Mesendoderm (in vitro differentiated cells): ENCODE measurements around the gene ABCB11.

Experiments
- DNase-seq: peaks from one replicate; pipeline ENCODE4 v3.0.0; 2013
- H2AK5ac ChIP-seq: 2 replicates; pipeline ENCODE4 v1.6.1; 2013; ENCODE audit warnings: low read length, inconsistent platforms
- H2BK120ac ChIP-seq: 2 replicates; pipeline ENCODE4 v1.6.1; 2013; ENCODE audit warnings: low read depth, mild to moderate bottlenecking, low read length, moderate library complexity, mixed read lengths
- H2BK15ac ChIP-seq: replicated peaks from 2 replicates; pipeline ENCODE4 v1.6.1; 2013; ENCODE audit warnings: low read depth, mild to moderate bottlenecking, moderate library complexity
- H2BK5ac ChIP-seq: 2 replicates; pipeline ENCODE4 v1.6.1; 2013; ENCODE audit warnings: low read length, inconsistent platforms
- H3K18ac ChIP-seq: 2 replicates; pipeline ENCODE4 v1.6.1; 2013; ENCODE audit warnings: mild to moderate bottlenecking, low read length, mixed read lengths
- H3K23ac ChIP-seq: one replicate; pipeline ENCODE4 v1.6.1; 2013; ENCODE audit warnings: low read length
- H3K27ac ChIP-seq: 2 replicates; pipeline ENCODE4 v1.5.1; 2013; ENCODE audit warnings: low read depth, mild to moderate bottlenecking, inconsistent platforms, low read length, moderate library complexity
- H3K27me3 ChIP-seq: 2 replicates; pipeline ENCODE4 v1.6.1; 2013; ENCODE audit warnings: low read length, control low read depth, mild to moderate bottlenecking, inconsistent platforms; ENCODE audit not compliant: insufficient read depth, poor library complexity
- H3K36me3 ChIP-seq: 2 replicates; pipeline ENCODE4 v1.6.1; 2013; ENCODE audit warnings: low read length, inconsistent platforms; ENCODE audit not compliant: control insufficient read depth, insufficient read depth
- H3K4ac ChIP-seq: one replicate; pipeline ENCODE4 v1.6.1; 2013; ENCODE audit warnings: low read depth, mild to moderate bottlenecking, low read length, moderate library complexity
- H3K4me1 ChIP-seq: 2 replicates; pipeline ENCODE4 v1.6.1; 2013; ENCODE audit warnings: low read depth, low read length, inconsistent platforms; ENCODE audit not compliant: control insufficient read depth
- H3K4me2 ChIP-seq: 2 replicates; pipeline ENCODE4 v1.6.1; 2013; ENCODE audit warnings: low read length
- H3K4me3 ChIP-seq: 2 replicates; pipeline ENCODE4 v1.5.1; 2013; ENCODE audit warnings: mild to moderate bottlenecking, low read length
- H3K56ac ChIP-seq: one replicate; pipeline ENCODE4 v1.6.1; 2013; ENCODE audit warnings: low read length
- H3K79me1 ChIP-seq: 2 replicates; pipeline ENCODE4 v1.6.1; 2013; ENCODE audit warnings: low read length, inconsistent platforms
- H3K79me2 ChIP-seq: 2 replicates; pipeline ENCODE4 v1.6.1; 2013; ENCODE audit warnings: mild to moderate bottlenecking, low read length; ENCODE audit not compliant: control insufficient read depth, insufficient read depth
- H3K9ac ChIP-seq: 2 replicates; pipeline ENCODE4 v1.6.1; 2013; ENCODE audit warnings: low read length, inconsistent platforms
- H4K5ac ChIP-seq: one replicate; pipeline ENCODE4 v1.6.1; 2013; ENCODE audit warnings: low read length
- H4K8ac ChIP-seq: one replicate; pipeline ENCODE4 v1.6.1; 2013; ENCODE audit warnings: low read depth, mild to moderate bottlenecking, control low read depth, low read length, moderate library complexity
- WGBS: extraction: QIAGEN DNeasy Blood & Tissue Kit; methylation state at CpG from one replicate; pipeline ENCODE4 v1.1.7; 2013; ENCODE audit warnings: low lambda C conversion rate, missing lambda C conversion rate; ENCODE audit not compliant: insufficient coverage; ENCODE audit errors: extremely low coverage; 5-methylcytosine and 5-hydroxymethylcytosine counted together

Gene ABCB11

DNA sequence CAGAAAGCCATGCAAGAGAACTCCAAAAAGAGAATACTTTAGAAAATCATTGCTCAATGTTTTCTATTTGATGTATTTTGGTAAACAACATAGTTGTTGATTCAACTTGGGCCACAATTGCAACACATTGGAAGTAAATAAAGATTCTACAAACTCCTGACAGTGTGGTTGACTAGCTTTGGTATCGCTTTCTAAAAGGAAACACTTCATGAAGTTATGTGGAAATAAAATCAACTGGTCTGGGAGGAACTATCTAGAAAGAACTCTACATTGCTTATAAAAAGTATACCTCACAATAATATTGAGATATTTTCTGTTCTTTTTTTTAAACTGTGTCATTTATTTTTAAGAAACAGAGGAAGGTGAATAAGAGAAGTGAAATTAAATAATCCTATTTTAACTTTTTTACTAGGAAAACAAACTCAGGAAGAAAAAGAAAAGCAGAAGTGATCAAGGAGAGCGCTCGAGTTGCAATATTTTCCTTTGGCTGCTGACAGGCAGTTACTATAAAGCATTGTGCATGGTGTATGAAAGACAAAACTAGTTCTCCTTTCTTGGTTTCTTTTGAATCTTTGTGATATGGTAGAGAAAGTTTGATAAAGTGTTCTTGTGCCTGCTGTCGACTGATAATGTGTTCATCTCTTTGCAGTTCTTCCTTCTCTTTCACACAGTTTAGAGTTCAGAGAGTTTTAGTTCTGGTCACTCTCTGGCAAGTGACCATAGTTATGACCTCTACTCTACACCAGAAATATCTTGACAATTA, 41.2 kb upstream of the ABCB11 start:
- DNase-seq, result no peak

DNA sequence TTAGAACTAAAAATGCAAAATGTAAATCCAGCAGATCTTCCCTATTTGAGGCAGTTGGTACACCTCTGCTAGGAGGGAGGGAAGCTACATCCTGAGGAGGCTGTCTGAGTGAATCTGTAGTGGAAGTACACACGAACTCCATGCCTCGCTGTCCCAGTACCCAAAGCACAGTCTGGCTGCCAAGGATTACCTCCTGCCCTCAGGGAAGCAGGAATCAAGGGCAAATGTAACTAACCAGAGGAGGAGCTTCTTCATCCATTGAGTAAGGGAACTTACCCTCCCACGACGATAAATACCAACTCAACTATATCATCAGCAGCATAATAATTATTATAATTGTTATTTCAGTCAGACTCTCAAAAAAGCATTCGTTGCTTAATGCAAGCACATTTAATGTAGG, 40.3 kb upstream of the ABCB11 start:
- H3K4me1 ChIP-seq, result no peaks in the 10 kb centered on the region
- no peaks in the 10 kb centered on the region for H3K79me2 ChIP-seq
- H3K56ac ChIP-seq, result no peak overlapping the region
- no peak overlapping the region for H2BK120ac ChIP-seq
- no peak overlapping the region for H4K8ac ChIP-seq
- no peak overlapping the region for H2AK5ac ChIP-seq
- no peak overlapping the region for H2BK5ac ChIP-seq
- no peak overlapping the region for H2BK15ac ChIP-seq
- no CpG with 5 or more reads among the region's 5 CpGs for WGBS
- no peak overlapping the region for H3K4me3 ChIP-seq
- no peaks in the 10 kb centered on the region for H3K79me1 ChIP-seq
- no peak for DNase-seq
- no peak overlapping the region for H3K9ac ChIP-seq
- H4K5ac ChIP-seq, result no peak overlapping the region
- no peaks in the 10 kb centered on the region for H3K36me3 ChIP-seq
- no peak overlapping the region for H3K18ac ChIP-seq
- no peak overlapping the region for H3K4me2 ChIP-seq
- no peak overlapping the region for H3K27ac ChIP-seq
- H3K4ac ChIP-seq, result no peak overlapping the region
- H3K27me3 ChIP-seq, result no peaks in the 10 kb centered on the region
- no peak overlapping the region for H3K23ac ChIP-seq

More for the DNA sequence above, 41.2 kb upstream of the ABCB11 start:
- H4K5ac ChIP-seq, result no peak overlapping the region
- H2AK5ac ChIP-seq, result no peak overlapping the region
- H3K27ac ChIP-seq, result no peak overlapping the region
- H3K79me1 ChIP-seq, result no peaks in the 10 kb centered on the region
- H3K36me3 ChIP-seq, result no peaks in the 10 kb centered on the region
- no CpG with 5 or more reads among the region's 4 CpGs for WGBS
- H2BK15ac ChIP-seq, result no peak overlapping the region
- H3K4me1 ChIP-seq, result no peaks in the 10 kb centered on the region
- H4K8ac ChIP-seq, result no peak overlapping the region
- H3K18ac ChIP-seq, result no peak overlapping the region
- no peaks in the 10 kb centered on the region for H3K79me2 ChIP-seq
- no peak overlapping the region for H2BK5ac ChIP-seq
- H3K4me3 ChIP-seq, result no peak overlapping the region
- no peak overlapping the region for H2BK120ac ChIP-seq
- no peak overlapping the region for H3K9ac ChIP-seq
- no peak overlapping the region for H3K56ac ChIP-seq
- H3K4me2 ChIP-seq, result no peak overlapping the region
- H3K4ac ChIP-seq, result no peak overlapping the region
- no peak overlapping the region for H3K23ac ChIP-seq
- H3K27me3 ChIP-seq, result no peaks in the 10 kb centered on the region

DNA sequence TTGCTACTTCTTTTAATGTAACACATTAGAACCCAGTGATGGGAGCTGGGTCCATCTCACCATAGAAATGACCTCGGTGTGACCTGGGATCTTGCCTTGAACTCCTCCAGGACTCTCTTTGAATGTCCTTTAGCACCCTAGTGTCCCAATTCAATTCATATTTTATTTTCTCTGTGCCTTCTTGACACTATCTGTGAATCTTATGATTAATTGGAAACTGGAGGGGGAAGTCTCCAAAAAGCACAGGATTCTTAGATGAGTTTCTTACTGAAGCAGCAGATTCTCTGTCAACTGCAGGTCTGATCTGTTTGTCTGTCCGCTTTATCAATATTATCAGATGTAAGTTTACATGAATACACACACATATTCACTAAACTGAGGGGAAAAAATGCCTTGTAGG, 38.7 kb upstream of the ABCB11 start:
- Histone ChIP-seq H2BK120ac (no peak overlapping the region), H3K27ac (no peak overlapping the region), H2BK5ac (no peak overlapping the region), H3K18ac (no peak overlapping the region), H3K4me1 (no peaks in the 10 kb centered on the region), H4K5ac (no peak overlapping the region), H3K27me3 (no peaks in the 10 kb centered on the region), H3K23ac (no peak overlapping the region), H3K9ac (no peak overlapping the region), H3K36me3 (no peaks in the 10 kb centered on the region), H3K4me3 (no peak overlapping the region), H3K4me2 (no peak overlapping the region), H3K79me1 (no peaks in the 10 kb centered on the region), H4K8ac (no peak overlapping the region), H2BK15ac (no peak overlapping the region), H3K56ac (no peak overlapping the region), H3K4ac (no peak overlapping the region), H3K79me2 (no peaks in the 10 kb centered on the region), H2AK5ac (no peak overlapping the region)
- no CpG with 5 or more reads among the region's 2 CpGs for WGBS
- no peak for DNase-seq

DNA sequence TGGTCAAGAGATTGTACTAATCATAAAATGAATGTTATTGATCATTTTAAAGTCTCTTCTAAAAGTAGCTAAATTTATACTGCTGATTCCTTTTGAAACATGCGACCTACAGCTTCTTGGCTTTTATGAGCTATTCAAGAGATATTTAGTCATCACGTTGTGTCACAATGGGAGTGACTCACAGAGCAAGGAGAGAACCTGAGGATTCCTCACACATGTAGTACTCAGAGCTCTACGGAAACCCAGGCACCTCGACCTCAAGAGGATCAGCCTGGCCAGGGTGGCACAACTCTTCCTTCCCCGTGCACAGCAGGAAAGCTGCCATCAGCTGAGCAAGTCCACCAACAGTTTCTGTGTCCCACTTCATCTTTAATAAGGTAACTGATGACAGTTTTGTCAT, 38.2 kb upstream of the ABCB11 start, which contains the start of gene DHRS9:
DHRS9 (plus strand) TSS at position 223 of the 400 bp plus-strand sequence. CDS start 12,019 bp downstream, outside the sequence.
- Histone ChIP-seq H3K27ac (no peak within 1 kb of the TSS), H2BK5ac (no peak within 1 kb of the TSS), H3K27me3 (no peaks in the 10 kb centered on the region), H3K79me1 (no peaks in the 10 kb centered on the region), H3K4me3 (no peak within 1 kb of the TSS), H3K18ac (no peak within 1 kb of the TSS), H3K4me1 (no peaks in the 10 kb centered on the region), H3K23ac (no peak within 1 kb of the TSS), H3K56ac (no peak within 1 kb of the TSS), H3K79me2 (no peaks in the 10 kb centered on the region), H4K5ac (no peak within 1 kb of the TSS), H4K8ac (no peak within 1 kb of the TSS), H3K4ac (no peak within 1 kb of the TSS), H3K36me3 (no peaks in the 10 kb centered on the region), H2AK5ac (no peak within 1 kb of the TSS), H3K4me2 (no peak within 1 kb of the TSS), H2BK15ac (no peak within 1 kb of the TSS), H2BK120ac (no peak within 1 kb of the TSS), H3K9ac (no peak within 1 kb of the TSS)
- no CpG with 5 or more reads among the region's 5 CpGs for WGBS
- DNase-seq, result peak; percentile 50

DNA sequence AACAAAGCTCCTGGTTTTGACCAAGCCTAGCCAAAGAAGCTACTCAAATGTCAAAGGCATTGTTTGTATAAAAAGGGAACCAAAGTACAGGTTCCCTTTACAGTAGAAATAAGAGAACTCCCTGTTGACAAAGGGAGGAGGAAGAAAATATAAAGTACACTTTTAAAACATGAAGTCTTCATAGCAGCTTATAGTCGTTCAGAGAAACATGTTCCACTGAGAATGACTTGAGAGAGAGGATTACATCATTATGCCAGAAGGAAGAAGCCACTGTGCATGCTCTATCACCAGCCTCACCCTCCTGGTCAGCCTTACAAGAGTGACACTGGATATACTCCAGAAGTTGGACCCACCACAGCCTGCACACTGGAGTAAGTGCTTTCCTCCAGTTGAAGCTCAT, 35.8 kb upstream of the ABCB11 start:
- Histone ChIP-seq H3K18ac (no peak overlapping the region), H3K9ac (no peak overlapping the region), H3K56ac (no peak overlapping the region), H3K4me1 (no peaks in the 10 kb centered on the region), H4K8ac (no peak overlapping the region), H3K27ac (no peak overlapping the region), H3K79me2 (no peaks in the 10 kb centered on the region), H3K36me3 (no peaks in the 10 kb centered on the region), H4K5ac (no peak overlapping the region), H2BK5ac (no peak overlapping the region), H3K4me3 (no peak overlapping the region), H3K4ac (no peak overlapping the region), H2BK120ac (no peak overlapping the region), H3K4me2 (no peak overlapping the region), H3K27me3 (no peaks in the 10 kb centered on the region), H3K79me1 (no peaks in the 10 kb centered on the region), H3K23ac (no peak overlapping the region), H2AK5ac (no peak overlapping the region), H2BK15ac (no peak overlapping the region)
- no peak for DNase-seq
- WGBS, result no CpG with 5 or more reads among the region's 1 CpG
